ENCODE data around the gene PTGES. TPM values are rescaled to one million over a fixed set of nuclear protein-coding genes. Genes with fewer than 3 reads are reported as not detected.

PTGES gene
- total RNA-seq, 2 donors from 2014 or later: 2.6 to 5.1 TPM

DNA sequence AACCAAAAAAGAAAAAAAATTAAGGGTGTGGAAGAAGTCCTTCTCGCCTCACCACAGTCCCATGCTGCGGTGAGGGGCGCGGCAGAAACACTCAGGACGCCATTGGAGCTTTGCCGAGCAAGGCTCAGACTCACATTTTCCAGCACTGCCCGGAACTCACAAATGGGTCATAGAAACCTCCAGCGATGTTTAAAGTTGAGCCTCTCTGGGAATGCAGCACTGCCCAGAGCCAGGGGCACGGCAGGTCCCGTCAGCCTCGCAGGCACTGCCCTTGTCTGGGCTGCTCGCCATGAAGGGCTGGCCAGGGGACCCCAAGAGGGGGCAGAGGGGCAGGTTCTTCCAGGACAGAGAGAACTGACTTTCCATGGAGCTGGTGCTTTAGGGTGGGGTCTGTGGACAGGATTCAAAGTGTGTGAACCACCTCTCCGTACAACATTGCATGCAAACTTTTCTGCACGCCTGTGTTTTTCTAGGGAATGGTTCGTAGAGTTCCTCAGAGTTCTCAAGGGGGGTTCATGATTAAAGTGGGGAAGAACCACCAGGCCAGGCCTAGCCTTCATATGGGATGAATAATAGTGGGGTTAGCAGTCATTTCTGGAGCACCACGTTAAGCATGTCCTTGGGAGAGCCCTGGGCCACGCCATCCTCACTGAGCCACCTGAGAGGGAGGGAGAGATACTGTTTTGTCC, 49.0 kb downstream of the PTGES start:
- no peak for TF ChIP-seq CTCF (IDR thresholded peaks at IDR 0.05)
- intact Hi-C loops (cut with DNase I): no loop called here
- peak overlapping the region in 1 of 2 donors; percentile 34 for H3K9ac ChIP-seq (ENCODE audit: low read depth in 2 of 2, low read length in 2 of 2)
- H3K36me3 ChIP-seq: no peaks in the 10 kb centered on the region
- H3K9me3 ChIP-seq: no peaks in the 10 kb centered on the region
- DNase-seq: peak; percentile 49
- no peak overlapping the region for H3K4me3 ChIP-seq
- H3K27me3 ChIP-seq: no peaks in the 10 kb centered on the region
- H3K4me1 ChIP-seq: peaks cover 8% of the 10 kb centered on the region
- H3K27ac ChIP-seq: no peak overlapping the region

- Histone ChIP-seq H3K4me1 (peaks cover 8% of the 10 kb centered on the region), H3K4me3 (no peak overlapping the region), H3K27me3 (peaks cover 7% of the 10 kb centered on the region), H3K36me3 (no peaks in the 10 kb centered on the region), H3K27ac (peak overlapping the region; percentile 20), H3K9ac (ENCODE audit: low read depth in 2 of 2, low read length in 2 of 2) (peak overlapping the region in 1 of 2 donors; percentile 28), H3K9me3 (no peaks in the 10 kb centered on the region)
- intact Hi-C loops (cut with DNase I): no loop called here
- peak; percentile 91 for DNase-seq
- TF ChIP-seq CTCF (IDR thresholded peaks at IDR 0.05): no peak
Observed at GRCh38 chr9:129702589-129703520, 50.0 kb downstream of the PTGES start.

DNA sequence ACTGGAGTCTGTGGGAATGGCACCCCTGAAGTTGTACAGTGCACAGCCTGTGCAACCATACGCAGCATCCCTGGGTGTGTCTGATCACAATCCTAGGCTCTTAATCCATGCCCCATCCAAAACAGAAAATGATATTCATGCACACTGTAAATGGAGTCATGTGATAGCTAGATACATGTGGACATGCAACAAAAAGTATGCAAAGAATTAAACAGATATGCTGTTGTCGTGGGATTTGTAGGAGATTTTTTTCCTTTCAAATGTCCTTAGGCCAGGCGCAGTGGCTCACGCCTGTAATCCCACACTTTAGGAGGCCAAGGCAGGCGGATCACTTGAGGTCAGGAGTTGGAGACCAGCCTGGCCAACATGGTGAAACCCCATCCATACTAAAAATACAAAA, 51.3 kb downstream of the PTGES start:
- Histone ChIP-seq H3K4me1 (peaks cover 8% of the 10 kb centered on the region), H3K27me3 (peaks cover 15% of the 10 kb centered on the region), H3K4me3 (no peak overlapping the region), H3K9ac (ENCODE audit: low read depth in 2 of 2, low read length in 2 of 2) (no peak overlapping the region), H3K36me3 (no peaks in the 10 kb centered on the region), H3K9me3 (no peaks in the 10 kb centered on the region), H3K27ac (no peak overlapping the region)
- DNase-seq: no peak
- intact Hi-C loops (cut with DNase I): no loop called here
- TF ChIP-seq CTCF (IDR thresholded peaks at IDR 0.05): no peak

DNA sequence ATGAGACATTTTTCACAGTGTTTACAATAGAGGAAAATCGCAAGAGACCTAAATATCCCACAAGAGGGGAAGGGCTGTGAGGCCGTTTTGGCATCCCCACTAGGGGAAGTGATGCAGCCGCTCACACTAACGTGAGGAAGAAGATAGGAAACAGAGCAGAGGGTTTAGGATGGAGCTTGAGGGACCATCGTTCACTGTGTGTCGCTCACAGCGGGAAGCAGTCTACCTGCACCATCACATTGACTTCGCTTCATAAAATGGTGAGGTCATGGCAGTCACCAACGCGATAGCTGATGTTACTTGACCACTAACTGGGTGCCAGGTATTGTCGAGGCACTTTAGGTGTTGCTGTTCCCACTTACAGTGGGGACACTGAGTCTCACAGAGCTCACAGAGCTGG, 51.8 kb downstream of the PTGES start:
- H3K9me3 ChIP-seq: no peaks in the 10 kb centered on the region
- peaks cover 20% of the 10 kb centered on the region for H3K27me3 ChIP-seq
- H3K9ac ChIP-seq (ENCODE audit: low read depth in 2 of 2, low read length in 2 of 2): no peak overlapping the region
- intact Hi-C loops (cut with DNase I): no loop called here
- no peak for TF ChIP-seq CTCF (IDR thresholded peaks at IDR 0.05)
- no peak overlapping the region for H3K4me3 ChIP-seq
- no peak overlapping the region for H3K27ac ChIP-seq
- no peaks in the 10 kb centered on the region for H3K36me3 ChIP-seq
- DNase-seq: no peak
- peaks cover 8% of the 10 kb centered on the region for H3K4me1 ChIP-seq

DNA sequence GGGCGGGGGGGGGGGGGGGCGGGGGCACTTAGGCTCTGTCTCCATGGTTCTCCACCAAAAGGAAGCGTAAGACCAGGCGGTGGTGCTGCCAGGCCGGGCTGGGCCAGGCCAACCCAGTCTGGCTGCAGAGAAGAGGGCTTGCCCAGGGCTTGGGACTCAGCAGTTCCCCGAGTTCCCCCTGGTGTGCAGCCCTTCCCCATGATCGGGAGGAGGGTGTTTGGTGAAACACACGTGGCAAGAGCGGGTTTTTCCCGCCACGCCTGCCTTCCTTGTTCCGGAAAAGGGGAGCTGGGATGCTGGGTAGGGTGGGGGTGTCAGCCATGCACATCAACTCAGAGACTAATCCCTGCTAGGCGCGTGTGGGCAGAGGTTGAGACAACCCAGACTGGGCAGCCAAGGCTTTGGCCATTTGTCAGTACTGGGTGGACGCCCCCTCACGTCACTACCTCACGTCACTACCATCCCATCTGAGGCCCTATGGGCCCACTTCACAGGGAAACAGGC, 54.5 kb downstream of the PTGES start:
- no peak overlapping the region for H3K4me3 ChIP-seq
- no peaks in the 10 kb centered on the region for H3K9me3 ChIP-seq
- TF ChIP-seq CTCF (IDR thresholded peaks at IDR 0.05): no peak
- intact Hi-C loops (cut with DNase I): no loop called here
- no peaks in the 10 kb centered on the region for H3K36me3 ChIP-seq
- H3K9ac ChIP-seq (ENCODE audit: low read depth in 2 of 2, low read length in 2 of 2): no peak overlapping the region
- DNase-seq: peak; percentile 37
- H3K27ac ChIP-seq: peak overlapping the region; percentile 36
- H3K4me1 ChIP-seq: peaks cover 3% of the 10 kb centered on the region
- H3K27me3 ChIP-seq: peaks cover 20% of the 10 kb centered on the region

Data from colonic mucosa (tissue), 4 donors.